HG02938 (cell line): ENCODE data around the gene MEG3.
"Not testable (repeated sequence)": the region's sequence is repeated elsewhere in the genome, so short reads cannot be mapped to it uniquely, and the experiment has no call there.

ENCODE experiments used
- ATAC-seq: cut with Tn5 transposase; IDR thresholded peaks from one replicate; pipeline ENCODE4 v1.9.1; 2021; ENCODE audit warnings: mild to moderate bottlenecking, moderate library complexity; ENCODE audit not compliant: unreplicated experiment

The MEG3 gene

GRCh38 chr14:100813291-100813690 lies 12.6 kb upstream of the MEG3 start:
- no peak for ATAC-seq

GRCh38 chr14:100815478-100816285 lies 10.2 kb upstream of the MEG3 start:
- no peak for ATAC-seq

- ATAC-seq: no peak
Measured at GRCh38 chr14:100816286-100816949, 9.5 kb upstream of the MEG3 start.

- ATAC-seq: no peak
Measured at GRCh38 chr14:100816950-100817901, 8.7 kb upstream of the MEG3 start.

- no peak for ATAC-seq
Measured at GRCh38 chr14:100818221-100818699, 7.7 kb upstream of the MEG3 start.

- ATAC-seq: not testable (repeated sequence)
Measured at GRCh38 chr14:100818923-100819322, 7.0 kb upstream of the MEG3 start.

GRCh38 chr14:100819453-100819828 lies 6.5 kb upstream of the MEG3 start:
- ATAC-seq: no peak

GRCh38 chr14:100819829-100820475 lies 6.0 kb upstream of the MEG3 start:
- no peak for ATAC-seq

GRCh38 chr14:100820957-100821356 lies 5.0 kb upstream of the MEG3 start:
- ATAC-seq: no peak

GRCh38 chr14:100822013-100822412 lies 3.9 kb upstream of the MEG3 start:
- ATAC-seq: no peak

GRCh38 chr14:100822532-100823296 lies 3.2 kb upstream of the MEG3 start:
- ATAC-seq: no peak

GRCh38 chr14:100823413-100824080 lies 2.4 kb upstream of the MEG3 start:
- no peak for ATAC-seq

- no peak for ATAC-seq
Measured at GRCh38 chr14:100824091-100824551, 1.8 kb upstream of the MEG3 start.

- ATAC-seq: no peak
Measured at GRCh38 chr14:100824901-100825712, 811 bp upstream of the MEG3 start.

- ATAC-seq: no peak
Measured at GRCh38 chr14:100826391-100827100, 628 bp downstream of the MEG3 start.

- ATAC-seq: no peak
Measured at GRCh38 chr14:100827101-100828021, 1.4 kb downstream of the MEG3 start.
